Measurements from ENCODE around the gene PPP2R5A. TPM values are rescaled to one million over a fixed set of nuclear protein-coding genes. Genes with fewer than 3 reads are reported as not detected.

PPP2R5A gene
- total and polyA plus RNA-seq, 2 of the 8 experiments (the other 6 are each of a cell fraction or from before 2014, with no cell fraction given), result 14.6 to 36.3 TPM

DNA sequence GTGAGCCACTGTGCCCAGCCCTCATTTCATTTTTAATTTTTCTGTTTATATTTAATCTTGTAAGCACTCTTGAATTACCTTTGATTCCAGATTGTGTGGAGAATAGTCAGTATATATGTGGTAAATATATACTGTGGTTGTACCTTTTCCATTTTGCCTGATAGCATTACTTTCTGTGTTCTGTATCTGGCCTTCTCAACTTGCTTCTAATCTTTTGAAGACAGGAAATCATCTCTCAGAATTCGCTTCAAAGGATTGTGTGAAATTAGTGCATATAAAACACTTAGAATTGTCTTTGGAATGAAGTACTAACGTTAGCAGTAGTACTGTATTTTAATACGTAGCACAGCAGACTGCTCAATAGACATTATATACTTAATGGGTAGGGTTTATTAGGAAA is 37.9 kb downstream of the PPP2R5A start:
- Histone ChIP-seq H3K9me3 (ENCODE audit: insufficient read depth in 2 of 2, low read depth in 1 of 2, low read length in 1 of 2) (no peaks in the 10 kb centered on the region), H2BK12ac (ENCODE audit: low read depth, low read length) (no peak overlapping the region), H3K14ac (ENCODE audit: insufficient read length) (no peak overlapping the region), H2BK5ac (ENCODE audit: low read depth, low read length) (no peak overlapping the region), H4K91ac (replicated peaks; ENCODE audit: insufficient read length, low read length) (no peak overlapping the region), H2BK15ac (ENCODE audit: low read length) (no peak overlapping the region), H3K36me3 (ENCODE audit: control insufficient read depth in 2 of 4, insufficient read depth in 4 of 4, low read length in 3 of 4) (no peaks in the 10 kb centered on the region; a peak in 2 of 8 replicates), H3K56ac (replicated peaks; ENCODE audit: insufficient read length, low read depth, low read length) (no peak overlapping the region), H3K4me3 (ENCODE audit: extremely low read depth in 1 of 4, insufficient read depth in 2 of 4, low read depth in 3 of 4, low read length in 4 of 4) (no peak overlapping the region), H3K4me2 (ENCODE audit: insufficient read depth in 1 of 2, low read depth in 2 of 2, low read length in 2 of 2) (no peak overlapping the region), H3K9ac (replicated peaks in 1 of 4; ENCODE audit: extremely low read depth in 1 of 4, low read depth in 3 of 4, low read length in 3 of 4) (no peak overlapping the region), H3K4me1 (replicated peaks in 1 of 4; ENCODE audit: control insufficient read depth in 3 of 4, insufficient read depth in 4 of 4, low read length in 3 of 4) (no peaks in the 10 kb centered on the region), H2AK5ac (ENCODE audit: low read depth, low read length) (no peak overlapping the region), H2AFZ (ENCODE audit: low read length) (no peak overlapping the region), H2BK20ac (ENCODE audit: low read length) (no peak overlapping the region), H4K5ac (ENCODE audit: insufficient read length, low read depth, low read length) (no peak overlapping the region), H3K79me2 (ENCODE audit: control insufficient read depth in 1 of 2, insufficient read depth in 2 of 2, low read length in 2 of 2) (peaks cover 0 to 21% of the 10 kb centered on the region in 2 experiments; a peak in 2 of 4 replicates), H2BK120ac (replicated peaks; ENCODE audit: low read depth, low read length) (no peak overlapping the region), H3K27ac (ENCODE audit: low read depth, low read length) (no peak overlapping the region), H3K23ac (ENCODE audit: insufficient read length) (no peak overlapping the region), H3K79me1 (ENCODE audit: low read depth, low read length) (no peaks in the 10 kb centered on the region), H3K27me3 (replicated peaks in 1 of 4; ENCODE audit: control insufficient read depth in 3 of 4, extremely low read depth in 1 of 4, insufficient read depth in 3 of 4, low read length in 3 of 4) (no peaks in the 10 kb centered on the region), H3K18ac (ENCODE audit: extremely low read depth, low read length) (no peak overlapping the region), H4K8ac (ENCODE audit: extremely low read depth, insufficient read depth, low read length) (no peak overlapping the region), H3K4ac (replicated peaks; ENCODE audit: insufficient read length, low read depth, low read length) (no peak overlapping the region), H4K20me1 (replicated peaks in 1 of 2; ENCODE audit: control insufficient read depth in 1 of 2, insufficient read depth in 2 of 2, low read length in 2 of 2) (no peaks in the 10 kb centered on the region), H3K23me2 (ENCODE audit: low read depth, low read length) (no peaks in the 10 kb centered on the region; the same call in 1 of the 2 replicates)
- 63% methylated on average over 3 of the region's 3 CpGs; no CpG with 5 or more reads in 1 of the 2 experiments for WGBS, 2 experiments (ENCODE audit: extremely low coverage in 1 of 2, insufficient coverage in 1 of 2, insufficient read length in 1 of 2, insufficient replicate concordance in 2 of 2, low coverage in 1 of 2, low lambda C conversion rate in 2 of 2, missing lambda C conversion rate in 1 of 2)
- POLR2A ChIA-PET (ENCODE audit: partially characterized antibody), result no interaction called here
- CTCF ChIA-PET (ENCODE audit: partially characterized antibody), result no interaction called here
- DNase-seq (ENCODE audit: low read depth in 1 of 2, low spot score in 2 of 2), result no peak
- no peak for FAIRE-seq
